DND-41 (cell line): ENCODE data around the gene MYO5C.

Source experiments
- ATAC-seq: fragments of 200-7000 bp; cut with Tn5 transposase; 3 replicates; pipeline ENCODE4 v1.9.1; 2021; ENCODE audit warnings: low read depth; ENCODE audit not compliant: insufficient read depth
- DNase-seq: peaks from one replicate; pipeline ENCODE4 v3.0.0-alpha.2; 2020
- H2AFZ ChIP-seq: 2 replicates; pipeline ENCODE4 v1.6.0; 2012; ENCODE audit warnings: low read depth, low read length
- H3K27ac ChIP-seq: 2 replicates; pipeline ENCODE4 v1.5.1; 2012; ENCODE audit warnings: low read length, inconsistent platforms
- H3K27me3 ChIP-seq: fragments of 200-600 bp; sonication (generic); 2 replicates; pipeline ENCODE4 v1.6.0; 2012; ENCODE audit warnings: low read length, mild to moderate bottlenecking, inconsistent platforms; ENCODE audit not compliant: insufficient read depth, poor library complexity
- H3K36me3 ChIP-seq: 2 replicates; pipeline ENCODE4 v1.5.1; 2012; ENCODE audit warnings: low read length, inconsistent platforms; ENCODE audit not compliant: insufficient read depth
- H3K4me1 ChIP-seq: 2 replicates; pipeline ENCODE4 v1.5.1; 2012; ENCODE audit warnings: mild to moderate bottlenecking, low read length; ENCODE audit not compliant: insufficient read depth
- H3K4me2 ChIP-seq: 2 replicates; pipeline ENCODE4 v1.6.0; 2012; ENCODE audit warnings: mild to moderate bottlenecking, moderate library complexity, low read length, inconsistent platforms; ENCODE audit not compliant: insufficient read depth
- H3K4me3 ChIP-seq, 2 experiments: fragments of 200-600 bp in 1 of 2; shearing (Covaris generic) in 1 of 2; 2 replicates each; pipeline ENCODE4 v1.5.1; 2012 to 2016; ENCODE audit warnings: inconsistent platforms in 2 of 2, low read length in 2 of 2, mild to moderate bottlenecking in 2 of 2, low read depth in 1 of 2, moderate library complexity in 1 of 2
- H3K79me2 ChIP-seq: 2 replicates; pipeline ENCODE4 v1.6.0; 2012; ENCODE audit warnings: low read length, inconsistent platforms; ENCODE audit not compliant: insufficient read depth
- H3K9ac ChIP-seq: 2 replicates; pipeline ENCODE4 v1.6.0; 2012; ENCODE audit warnings: low read depth, mild to moderate bottlenecking, inconsistent platforms, low read length, moderate library complexity
- H3K9me3 ChIP-seq: 2 replicates; pipeline ENCODE4 v1.5.1; 2012; ENCODE audit warnings: low read length, moderate library complexity, mild to moderate bottlenecking, inconsistent platforms; ENCODE audit not compliant: insufficient read depth, severe bottlenecking
- H4K20me1 ChIP-seq: 2 replicates; pipeline ENCODE4 v1.6.0; 2012; ENCODE audit warnings: low read length; ENCODE audit not compliant: insufficient read depth
- EZH2 ChIP-seq: IDR thresholded peaks from 3 replicates; pipeline ENCODE4 v1.6.1; 2012; ENCODE audit warnings: borderline replicate concordance, low read depth, mild to moderate bottlenecking, moderate library complexity, low read length, inconsistent platforms; ENCODE audit not compliant: severe bottlenecking
- TF ChIP-seq, protein P1 (sequence below): IDR thresholded peaks from 2 replicates; pipeline ENCODE4 v1.5.1; 2012; ENCODE audit warnings: borderline replicate concordance, low read length, moderate library complexity, mild to moderate bottlenecking; ENCODE audit not compliant: poor library complexity, severe bottlenecking; ENCODE audit errors: extremely low read depth

MYO5C gene

DNA sequence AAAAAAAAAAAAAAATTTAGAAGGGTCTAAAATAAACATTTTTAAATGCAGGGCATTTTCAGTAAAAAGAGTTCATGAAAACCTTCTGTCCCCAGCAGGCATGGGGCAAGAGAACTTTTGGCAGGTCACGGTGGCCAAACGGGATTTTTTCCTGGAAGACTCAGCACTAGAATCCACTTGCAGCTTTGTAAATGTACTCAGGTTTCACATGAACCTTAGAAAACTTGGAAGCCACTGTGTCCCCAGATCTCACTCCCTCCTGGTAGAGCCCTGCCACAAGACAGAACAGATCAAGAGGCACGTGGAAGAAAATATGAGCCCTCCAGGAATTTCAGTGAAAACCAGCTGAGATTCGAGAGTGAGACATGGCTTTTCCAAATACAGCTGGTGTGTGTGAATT, 102.3 kb downstream of the MYO5C start:
- H2AFZ ChIP-seq: no peak overlapping the region
- no peak overlapping the region for H3K4me2 ChIP-seq
- H3K27me3 ChIP-seq: no peaks in the 10 kb centered on the region
- no peaks in the 10 kb centered on the region for H4K20me1 ChIP-seq
- H3K36me3 ChIP-seq: no peaks in the 10 kb centered on the region
- H3K27ac ChIP-seq: no peak overlapping the region
- H3K9me3 ChIP-seq: no peaks in the 10 kb centered on the region
- H3K4me1 ChIP-seq: no peaks in the 10 kb centered on the region
- TF ChIP-seq, protein P1, sequence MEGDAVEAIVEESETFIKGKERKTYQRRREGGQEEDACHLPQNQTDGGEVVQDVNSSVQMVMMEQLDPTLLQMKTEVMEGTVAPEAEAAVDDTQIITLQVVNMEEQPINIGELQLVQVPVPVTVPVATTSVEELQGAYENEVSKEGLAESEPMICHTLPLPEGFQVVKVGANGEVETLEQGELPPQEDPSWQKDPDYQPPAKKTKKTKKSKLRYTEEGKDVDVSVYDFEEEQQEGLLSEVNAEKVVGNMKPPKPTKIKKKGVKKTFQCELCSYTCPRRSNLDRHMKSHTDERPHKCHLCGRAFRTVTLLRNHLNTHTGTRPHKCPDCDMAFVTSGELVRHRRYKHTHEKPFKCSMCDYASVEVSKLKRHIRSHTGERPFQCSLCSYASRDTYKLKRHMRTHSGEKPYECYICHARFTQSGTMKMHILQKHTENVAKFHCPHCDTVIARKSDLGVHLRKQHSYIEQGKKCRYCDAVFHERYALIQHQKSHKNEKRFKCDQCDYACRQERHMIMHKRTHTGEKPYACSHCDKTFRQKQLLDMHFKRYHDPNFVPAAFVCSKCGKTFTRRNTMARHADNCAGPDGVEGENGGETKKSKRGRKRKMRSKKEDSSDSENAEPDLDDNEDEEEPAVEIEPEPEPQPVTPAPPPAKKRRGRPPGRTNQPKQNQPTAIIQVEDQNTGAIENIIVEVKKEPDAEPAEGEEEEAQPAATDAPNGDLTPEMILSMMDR: no peak
- TF ChIP-seq EZH2: no peak
- no peak for DNase-seq
- H3K4me3 ChIP-seq: no peak overlapping the region
- H3K9ac ChIP-seq: no peak overlapping the region
- no peaks in the 10 kb centered on the region for H3K79me2 ChIP-seq
- no peak for ATAC-seq

DNA sequence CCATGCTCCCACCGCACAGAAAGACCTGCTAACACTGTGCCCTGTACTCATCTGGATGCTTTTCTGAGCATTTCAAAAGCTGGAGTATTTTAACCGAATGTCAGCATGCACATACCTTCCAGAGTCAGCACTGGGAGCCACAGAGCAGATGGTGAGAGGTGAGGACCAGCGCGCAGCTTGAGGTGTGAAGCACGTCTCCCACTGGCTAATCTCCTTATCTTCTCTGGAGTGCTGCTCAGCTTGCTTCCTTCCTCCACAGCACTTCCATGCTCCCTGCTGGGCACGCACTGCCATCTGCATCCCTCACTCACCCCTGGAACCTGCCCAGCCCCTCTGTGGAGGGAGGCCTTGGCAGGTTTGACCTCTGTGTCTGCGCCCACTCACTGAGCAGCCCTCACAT, 104.4 kb downstream of the MYO5C start, which contains the start of gene GNB5:
Gene GNB5, minus strand, starts transcription at position 186 of the 400 bp plus-strand sequence. CDS start 6,716 bp downstream, outside the sequence.
- ATAC-seq: no peak

DNA sequence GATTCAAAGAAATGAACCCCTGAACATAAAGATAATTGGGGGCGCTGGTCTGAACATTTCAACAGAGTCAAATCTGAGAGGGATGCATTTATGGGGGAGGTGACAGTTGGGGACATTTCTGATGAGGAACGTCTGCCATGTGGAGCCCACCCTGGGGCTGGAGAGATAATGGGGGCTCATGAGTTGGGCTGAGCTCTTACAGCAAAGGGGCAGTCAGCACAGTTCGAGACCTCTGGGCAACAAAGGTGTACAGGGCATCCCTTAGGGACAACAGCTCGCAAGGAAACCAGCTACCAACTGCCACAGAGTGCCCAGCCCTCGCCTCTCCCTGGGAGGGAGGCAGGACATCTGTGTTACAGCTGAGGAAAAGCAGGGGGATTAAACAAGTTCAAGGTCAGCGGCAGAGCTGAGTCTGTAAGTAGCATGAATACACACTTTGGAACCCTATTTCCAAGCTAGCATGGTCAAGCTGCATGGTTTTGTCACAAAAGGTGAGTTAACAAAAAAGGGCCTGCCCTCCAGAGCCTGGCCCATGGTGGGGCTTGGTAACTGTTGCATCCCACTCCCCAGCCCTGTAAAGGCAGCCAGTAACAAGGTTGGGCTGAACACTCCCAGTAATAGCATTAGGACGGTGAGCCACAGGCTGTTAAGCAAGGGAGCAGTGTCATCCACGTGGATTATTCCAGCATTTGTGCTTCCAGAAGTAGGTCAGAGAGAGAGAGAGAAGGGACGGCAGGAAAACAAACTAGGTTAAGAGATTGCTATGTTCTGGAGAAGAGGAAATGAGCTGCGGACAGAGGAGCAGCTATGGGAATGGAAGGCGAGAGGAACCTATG, 108.7 kb downstream of the MYO5C start:
- Histone ChIP-seq H3K27ac (no peak overlapping the region), H3K4me1 (no peaks in the 10 kb centered on the region), H4K20me1 (no peaks in the 10 kb centered on the region), H3K4me3 (no peak overlapping the region), H3K36me3 (no peaks in the 10 kb centered on the region), H3K4me2 (no peak overlapping the region), H3K9me3 (no peaks in the 10 kb centered on the region), H3K9ac (no peak overlapping the region), H3K27me3 (no peaks in the 10 kb centered on the region), H2AFZ (no peak overlapping the region), H3K79me2 (no peaks in the 10 kb centered on the region)
- no peak for DNase-seq
- no peak for TF ChIP-seq EZH2
- TF ChIP-seq, protein P1: no peak
- ATAC-seq: no peak

More for the DNA sequence above, 104.4 kb downstream of the MYO5C start, which contains the start of gene GNB5:
- TF ChIP-seq, protein P1: no peak
- no peak for TF ChIP-seq EZH2
- H3K79me2 ChIP-seq: no peaks in the 10 kb centered on the region
- no peaks in the 10 kb centered on the region for H3K27me3 ChIP-seq
- H3K27ac ChIP-seq: no peak within 1 kb of the TSS
- no peaks in the 10 kb centered on the region for H3K9me3 ChIP-seq
- no peak within 1 kb of the TSS for H3K9ac ChIP-seq
- no peak within 1 kb of the TSS for H3K4me3 ChIP-seq
- H3K36me3 ChIP-seq: no peaks in the 10 kb centered on the region
- no peak within 1 kb of the TSS for H3K4me2 ChIP-seq
- DNase-seq: no peak
- H3K4me1 ChIP-seq: no peaks in the 10 kb centered on the region
- no peak within 1 kb of the TSS for H2AFZ ChIP-seq
- H4K20me1 ChIP-seq: no peaks in the 10 kb centered on the region
